ENCODE measurements around the gene GLT6D1. TPM values are rescaled to one million over a fixed set of nuclear protein-coding genes. Genes with fewer than 3 reads are reported as not detected.

Gene GLT6D1
- total RNA-seq, 1 donor from 2014 or later = not detected

- Histone ChIP-seq H3K4me3 (ENCODE audit: insufficient read depth, low read depth, low read length) (no peak overlapping the region), H3K4me2 (ENCODE audit: low read length) (no peak overlapping the region), H3K36me3 (ENCODE audit: insufficient read depth, low read length) (no peaks in the 10 kb centered on the region), H3K9me3 (ENCODE audit: insufficient read depth, low read depth, low read length) (peaks cover 6% of the 10 kb centered on the region), H3K9ac (ENCODE audit: low read length) (no peak overlapping the region), H3K27ac (ENCODE audit: low read depth, low read length) (no peak overlapping the region), H4K20me1 (ENCODE audit: insufficient read depth, low read length) (no peaks in the 10 kb centered on the region), H3K79me2 (ENCODE audit: insufficient read depth, low read length) (no peaks in the 10 kb centered on the region), H2AFZ (ENCODE audit: low read depth, low read length) (no peak overlapping the region), H3K27me3 (ENCODE audit: insufficient read depth, low read length) (no peaks in the 10 kb centered on the region), H3K4me1 (ENCODE audit: insufficient read depth, low read length) (no peaks in the 10 kb centered on the region)
- DNase-seq (ENCODE audit: low read depth) (no peak), FAIRE-seq (no peak)
- H3K27me3 Mint-ChIP-seq (ENCODE audit: low read depth, unreplicated experiment) = peaks cover 24% of the 10 kb centered on the region
- H3K4me3 Mint-ChIP-seq (ENCODE audit: unreplicated experiment) = no peak overlapping the region
- no peaks in the 10 kb centered on the region for H3K4me1 Mint-ChIP-seq (ENCODE audit: low read depth, unreplicated experiment)
- TF ChIP-seq CTCF (IDR thresholded peaks at IDR 0.05; ENCODE audit: insufficient read depth, low read depth, low read length) (no peak), EZH2 (IDR thresholded peaks at IDR 0.05; ENCODE audit: insufficient read depth, low read length) (no peak)
- no peak overlapping the region for H3K27ac Mint-ChIP-seq (ENCODE audit: unreplicated experiment)
- peaks cover 17% of the 10 kb centered on the region for H3K9me3 Mint-ChIP-seq (ENCODE audit: unreplicated experiment)
- no peaks in the 10 kb centered on the region for H3K36me3 Mint-ChIP-seq (ENCODE audit: low read depth, unreplicated experiment)
Observed at GRCh38 chr9:135655317-135655716, 16.0 kb upstream of the GLT6D1 start.

DNA sequence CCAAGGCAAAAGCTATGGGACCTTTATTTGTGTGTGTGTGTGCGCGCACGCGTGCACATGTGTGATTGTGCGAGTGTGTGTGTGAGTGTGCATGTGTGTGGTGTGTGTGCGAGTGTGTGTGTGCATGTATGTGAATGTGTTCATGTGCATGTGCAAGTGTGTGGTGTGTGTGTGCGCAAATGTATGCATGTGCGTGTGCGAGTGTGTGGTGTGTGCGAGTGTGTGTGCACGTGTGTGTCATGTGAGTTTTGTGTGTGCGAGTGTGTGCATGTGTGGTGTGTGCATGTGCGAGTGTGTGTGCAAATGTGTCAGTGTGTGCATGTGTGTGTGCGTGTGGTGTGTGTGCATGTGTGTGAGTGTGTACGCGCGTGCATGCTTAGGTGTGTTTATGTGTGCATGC lies 11.1 kb upstream of the GLT6D1 start:
- H3K36me3 ChIP-seq (ENCODE audit: insufficient read depth, low read length) = no peaks in the 10 kb centered on the region
- H3K4me3 ChIP-seq (ENCODE audit: insufficient read depth, low read depth, low read length) = no peak overlapping the region
- H3K9me3 Mint-ChIP-seq (ENCODE audit: unreplicated experiment) = peaks cover 25% of the 10 kb centered on the region
- H3K27me3 ChIP-seq (ENCODE audit: insufficient read depth, low read length) = no peaks in the 10 kb centered on the region
- peaks cover 6% of the 10 kb centered on the region for H3K27me3 Mint-ChIP-seq (ENCODE audit: low read depth, unreplicated experiment)
- no peak overlapping the region for H3K27ac ChIP-seq (ENCODE audit: low read depth, low read length)
- no peak overlapping the region for H2AFZ ChIP-seq (ENCODE audit: low read depth, low read length)
- H3K9ac ChIP-seq (ENCODE audit: low read length) = no peak overlapping the region
- no peak for FAIRE-seq
- H4K20me1 ChIP-seq (ENCODE audit: insufficient read depth, low read length) = no peaks in the 10 kb centered on the region
- TF ChIP-seq CTCF (IDR thresholded peaks at IDR 0.05; ENCODE audit: insufficient read depth, low read depth, low read length) (no peak), EZH2 (IDR thresholded peaks at IDR 0.05; ENCODE audit: insufficient read depth, low read length) (no peak)
- no peaks in the 10 kb centered on the region for H3K4me1 ChIP-seq (ENCODE audit: insufficient read depth, low read length)
- H3K4me2 ChIP-seq (ENCODE audit: low read length) = no peak overlapping the region
- H3K27ac Mint-ChIP-seq (ENCODE audit: unreplicated experiment) = no peak overlapping the region
- H3K79me2 ChIP-seq (ENCODE audit: insufficient read depth, low read length) = no peaks in the 10 kb centered on the region
- DNase-seq (ENCODE audit: low read depth) = no peak
- H3K4me1 Mint-ChIP-seq (ENCODE audit: low read depth, unreplicated experiment) = no peaks in the 10 kb centered on the region
- peaks cover 3% of the 10 kb centered on the region for H3K36me3 Mint-ChIP-seq (ENCODE audit: low read depth, unreplicated experiment)
- H3K4me3 Mint-ChIP-seq (ENCODE audit: unreplicated experiment) = no peak overlapping the region
- H3K9me3 ChIP-seq (ENCODE audit: insufficient read depth, low read depth, low read length) = peaks cover 19% of the 10 kb centered on the region

- TF ChIP-seq CTCF (IDR thresholded peaks at IDR 0.05; ENCODE audit: insufficient read depth, low read depth, low read length) = no peak
- no peak for TF ChIP-seq EZH2 (IDR thresholded peaks at IDR 0.05; ENCODE audit: insufficient read depth, low read length)
- no peak for DNase-seq (ENCODE audit: low read depth)
Observed at GRCh38 chr9:135649508-135649907, 10.2 kb upstream of the GLT6D1 start.

More at GRCh38 chr9:135649508-135649907, 10.2 kb upstream of the GLT6D1 start:
- Mint-ChIP-seq H3K4me3 (ENCODE audit: unreplicated experiment) (no peak overlapping the region), H3K9me3 (ENCODE audit: unreplicated experiment) (peaks cover 34% of the 10 kb centered on the region), H3K27ac (ENCODE audit: unreplicated experiment) (no peak overlapping the region), H3K36me3 (ENCODE audit: low read depth, unreplicated experiment) (peaks cover 7% of the 10 kb centered on the region), H3K27me3 (ENCODE audit: low read depth, unreplicated experiment) (peaks cover 4% of the 10 kb centered on the region), H3K4me1 (ENCODE audit: low read depth, unreplicated experiment) (no peaks in the 10 kb centered on the region)
- Histone ChIP-seq H3K9me3 (ENCODE audit: insufficient read depth, low read depth, low read length) (peaks cover 26% of the 10 kb centered on the region), H3K27ac (ENCODE audit: low read depth, low read length) (no peak overlapping the region), H3K27me3 (ENCODE audit: insufficient read depth, low read length) (no peaks in the 10 kb centered on the region), H4K20me1 (ENCODE audit: insufficient read depth, low read length) (no peaks in the 10 kb centered on the region), H3K4me2 (ENCODE audit: low read length) (no peak overlapping the region), H3K9ac (ENCODE audit: low read length) (no peak overlapping the region), H3K4me1 (ENCODE audit: insufficient read depth, low read length) (no peaks in the 10 kb centered on the region), H3K79me2 (ENCODE audit: insufficient read depth, low read length) (no peaks in the 10 kb centered on the region), H3K4me3 (ENCODE audit: insufficient read depth, low read depth, low read length) (no peak overlapping the region), H3K36me3 (ENCODE audit: insufficient read depth, low read length) (no peaks in the 10 kb centered on the region), H2AFZ (ENCODE audit: low read depth, low read length) (no peak overlapping the region)
- no peak for FAIRE-seq

Measured in astrocyte (in vitro differentiated cells and primary cell).